Measurements from ENCODE around the gene HNRNPCL1. TPM values are rescaled to one million over a fixed set of nuclear protein-coding genes. Genes with fewer than 3 reads are reported as not detected.
"Not testable (repeated sequence)": the region's sequence is repeated elsewhere in the genome, so short reads cannot be mapped to it uniquely, and the experiment has no call there.

HNRNPCL1 gene
- not detected for total RNA-seq
- long read RNA-seq = 0 reads

DNA sequence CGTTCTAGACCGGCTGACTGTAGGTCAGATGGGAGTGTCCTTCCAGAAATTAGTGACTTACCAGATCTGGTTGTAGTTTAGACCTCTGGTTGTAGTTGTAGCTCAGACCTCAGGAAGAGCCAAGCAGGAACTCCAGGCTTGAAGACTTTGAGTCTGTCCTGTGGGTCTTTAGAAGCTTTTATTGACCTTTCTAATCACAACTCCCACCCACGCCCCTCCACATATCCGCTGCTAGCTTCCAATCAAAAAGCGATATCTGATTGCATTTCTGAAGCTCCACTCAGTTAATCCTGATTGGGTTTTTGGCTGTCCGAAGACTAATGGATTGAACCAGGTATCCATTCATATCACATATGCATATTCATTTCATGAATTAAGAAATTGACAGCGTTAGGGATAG, at the start of gene HNRNPCL1:
HNRNPCL1 (minus strand) TSS at position 101 of the 400 bp plus-strand sequence. CDS start 431 bp downstream, outside the sequence.
- not testable (repeated sequence) for DNase-seq (ENCODE audit: low spot score)

- not testable (repeated sequence) for DNase-seq (ENCODE audit: low spot score)
These were observed 49.6 kb upstream of the HNRNPCL1 start, which contains the start of gene PRAMEF10 for GRCh38 chr1:12898170-12898569. PRAMEF10 (minus strand) TSS chr1:12898270; CDS start chr1:12895847, 2,423 bp downstream.

- DNase-seq (ENCODE audit: low spot score) = not testable (repeated sequence)
These were observed 37.6 kb upstream of the HNRNPCL1 start, which contains the start of gene PRAMEF4 for GRCh38 chr1:12886101-12886500. PRAMEF4 (minus strand) TSS chr1:12886201; CDS start chr1:12883394, 2,807 bp downstream.

- DNase-seq (ENCODE audit: low spot score) = not testable (repeated sequence)
These were observed 29.9 kb upstream of the HNRNPCL1 start for GRCh38 chr1:12878453-12878852.

DNA sequence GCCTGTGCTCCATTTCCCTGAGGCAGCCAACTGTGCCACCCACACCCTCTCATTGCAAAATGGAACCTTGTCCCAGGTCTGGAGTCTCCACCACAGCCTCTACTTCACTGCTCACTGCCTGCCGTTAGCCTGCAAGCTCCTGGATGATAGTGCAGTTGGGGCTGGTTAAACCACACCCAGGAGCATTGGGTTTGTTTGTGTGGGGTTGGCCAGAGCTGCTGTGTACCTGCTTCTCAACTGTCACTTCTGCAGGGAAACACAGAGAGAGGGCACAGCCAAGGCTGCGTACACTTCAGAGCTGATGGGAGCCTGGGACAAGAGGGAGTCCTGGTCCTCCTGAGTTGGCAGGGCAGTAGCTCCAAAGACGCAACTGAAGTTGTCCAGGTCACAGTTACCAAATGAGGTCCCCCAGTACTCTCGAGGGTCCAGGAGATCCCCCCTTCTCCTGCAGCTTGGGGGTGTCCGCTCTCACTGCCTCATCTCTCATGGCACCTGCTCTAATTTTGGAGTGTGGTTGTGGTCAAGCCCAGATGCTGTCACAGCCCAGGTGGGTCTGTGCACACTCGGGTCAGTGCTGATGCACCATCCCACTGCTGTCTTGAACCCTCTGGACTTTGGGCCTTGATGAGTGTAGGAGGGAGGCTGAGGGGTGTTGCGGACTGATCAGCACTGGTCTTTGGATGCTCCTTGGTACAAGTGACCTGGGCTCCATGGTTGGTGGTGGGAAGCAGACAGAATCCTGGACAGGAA, 14.8 kb upstream of the HNRNPCL1 start:
- DNase-seq (ENCODE audit: low spot score) = not testable (repeated sequence)

DNA sequence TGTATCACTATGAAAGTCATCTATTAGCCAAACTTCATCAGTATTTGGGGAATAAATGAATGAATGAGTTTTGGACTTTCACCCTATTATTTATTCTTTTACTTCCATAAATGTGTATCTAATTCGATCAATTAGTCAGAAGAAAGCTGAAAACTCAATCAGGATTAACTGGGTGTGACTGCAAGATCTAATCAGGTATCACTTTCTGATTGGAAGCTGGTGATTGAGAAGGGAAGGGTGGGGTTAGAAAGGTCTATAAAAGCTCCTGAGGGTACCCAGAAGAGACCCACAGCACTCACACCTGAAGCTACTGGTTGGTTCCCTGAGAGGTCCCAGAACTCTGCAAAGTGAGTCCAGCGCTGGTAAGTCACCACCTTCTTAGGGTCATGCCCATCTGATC, 8.3 kb upstream of the HNRNPCL1 start, which contains the start of gene PRAMEF2:
PRAMEF2 (plus strand) TSS at position 301 of the 400 bp plus-strand sequence. CDS start 1,924 bp downstream, outside the sequence.
- not testable (repeated sequence) for DNase-seq (ENCODE audit: low spot score)

DNA sequence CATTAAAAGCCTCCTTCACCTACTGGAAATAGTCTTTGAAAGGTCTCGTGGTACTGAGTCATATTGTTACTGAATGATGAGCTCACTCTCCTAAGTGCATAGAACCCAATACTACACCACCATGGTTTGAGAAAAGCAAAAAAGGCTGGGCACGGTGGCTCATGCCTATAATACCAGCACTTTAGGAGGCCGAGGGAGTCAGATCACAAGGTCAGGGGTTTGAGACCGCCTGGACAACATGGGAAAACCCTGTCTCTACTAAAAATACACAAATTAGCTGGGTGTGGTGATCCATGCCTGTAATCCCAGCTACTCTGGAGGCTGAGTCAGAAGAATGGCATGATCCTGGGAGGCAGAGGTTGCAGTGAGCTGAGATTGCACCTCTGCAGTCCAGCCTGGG, 3.3 kb upstream of the HNRNPCL1 start:
- no peak for DNase-seq (ENCODE audit: low spot score)

- DNase-seq (ENCODE audit: low spot score) = not testable (repeated sequence)
These were observed 15.3 kb downstream of the HNRNPCL1 start for GRCh38 chr1:12833251-12833650.

GRCh38 chr1:12831310-12831709, 17.2 kb downstream of the HNRNPCL1 start, which contains the start of gene PRAMEF11:
PRAMEF11 (minus strand) TSS chr1:12831410; CDS start chr1:12828789, 2,621 bp downstream.
- not testable (repeated sequence) for DNase-seq (ENCODE audit: low spot score)

GRCh38 chr1:12819061-12819460, 29.5 kb downstream of the HNRNPCL1 start:
- not testable (repeated sequence) for DNase-seq (ENCODE audit: low spot score)

GRCh38 chr1:12811409-12811784, 37.1 kb downstream of the HNRNPCL1 start:
- no peak for DNase-seq (ENCODE audit: low spot score)

DNA sequence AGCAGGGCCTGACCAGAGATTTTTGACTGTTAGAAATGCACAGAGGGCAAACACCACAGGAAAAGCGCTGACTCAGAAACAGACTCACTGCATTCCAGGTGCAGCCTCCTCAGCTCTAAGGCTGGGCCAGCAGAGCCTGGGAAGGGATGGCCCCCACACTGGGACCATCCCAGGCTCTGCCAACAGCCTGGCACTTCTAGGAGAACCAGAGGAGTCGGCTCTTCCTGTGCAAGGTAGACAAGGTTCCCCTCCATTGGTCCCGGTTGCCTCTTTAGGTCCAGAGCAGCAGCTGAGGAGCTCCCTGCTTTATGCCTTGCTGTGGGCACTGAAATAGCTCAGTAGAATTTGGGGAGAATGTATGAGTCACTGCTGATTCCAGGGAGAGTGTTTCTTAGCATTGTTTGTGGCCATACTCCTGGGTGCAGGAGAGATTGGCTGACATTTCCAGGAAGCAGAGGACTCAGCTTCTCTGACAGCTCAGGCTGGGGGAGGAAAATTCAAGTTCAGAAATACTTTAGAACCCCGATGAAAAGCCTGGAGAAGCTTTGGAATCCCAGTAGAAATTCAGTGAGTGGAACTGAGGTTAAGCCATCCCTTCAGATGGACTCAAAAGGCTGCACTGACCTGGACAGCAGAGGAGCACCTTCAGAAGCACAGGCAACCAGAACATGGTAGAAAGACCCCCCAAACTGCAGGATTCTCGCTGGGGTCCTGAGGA, 37.7 kb downstream of the HNRNPCL1 start:
- DNase-seq (ENCODE audit: low spot score) = no peak

- DNase-seq (ENCODE audit: low spot score) = no peak
These were observed 38.6 kb downstream of the HNRNPCL1 start for GRCh38 chr1:12809933-12810332.

GRCh38 chr1:12799730-12800129, 48.8 kb downstream of the HNRNPCL1 start:
- no peak for DNase-seq (ENCODE audit: low spot score)

DNA sequence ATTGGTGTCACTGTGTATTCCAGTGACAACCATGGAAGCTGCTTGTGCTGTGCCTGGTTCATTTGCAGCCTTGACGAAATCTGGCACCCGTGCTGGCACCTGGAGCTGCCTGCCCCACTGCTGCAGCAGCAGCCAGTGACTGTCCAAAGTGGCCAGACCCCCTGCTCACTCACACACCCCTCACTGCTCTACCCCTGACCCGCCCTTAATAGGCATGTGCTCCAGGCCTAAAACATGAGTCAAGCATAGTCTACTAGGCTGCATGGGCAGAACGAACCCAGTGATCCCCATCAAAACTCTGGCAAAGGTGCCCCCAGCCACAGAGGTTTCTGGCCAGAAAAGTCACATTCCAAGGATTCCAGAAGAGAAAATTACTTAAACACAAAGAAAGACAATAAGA, 49.6 kb downstream of the HNRNPCL1 start:
- no peak for DNase-seq (ENCODE audit: low spot score)

Other genes with a start within 250 kb of the HNRNPCL1 start
- gene DHRS3, start 230.5 kb downstream of the HNRNPCL1 start, total RNA-seq = 495 TPM
- gene AADACL4, start 204.6 kb downstream of the HNRNPCL1 start, total RNA-seq = not detected
- 0.19 TPM for gene AADACL3, start 132.6 kb downstream of the HNRNPCL1 start, total RNA-seq
- not detected for gene CFAP107, start 102.5 kb downstream of the HNRNPCL1 start, total RNA-seq
- not detected for gene PRAMEF12, start 75.0 kb downstream of the HNRNPCL1 start, total RNA-seq
- gene PRAMEF1, start 57.3 kb downstream of the HNRNPCL1 start, total RNA-seq = not detected
- not detected for gene PRAMEF11, start 17.3 kb downstream of the HNRNPCL1 start, total RNA-seq
- gene PRAMEF2, start 8.4 kb upstream of the HNRNPCL1 start, total RNA-seq = not detected
- gene PRAMEF4, start 37.5 kb upstream of the HNRNPCL1 start, total RNA-seq = not detected
- not detected for gene PRAMEF10, start 49.5 kb upstream of the HNRNPCL1 start, total RNA-seq
- not detected for gene PRAMEF7, start 67.9 kb upstream of the HNRNPCL1 start, total RNA-seq
- gene PRAMEF6, start 98.9 kb upstream of the HNRNPCL1 start, total RNA-seq = not detected
- gene PRAMEF27, start 207.9 kb upstream of the HNRNPCL1 start, total RNA-seq = not detected
- gene HNRNPCL3, start 212.0 kb upstream of the HNRNPCL1 start, total RNA-seq = not detected
- gene PRAMEF25, start 222.1 kb upstream of the HNRNPCL1 start, total RNA-seq = not detected

Data from mesenteric fat pad (tissue), 1 donor.